Measurements from ENCODE around the gene ODF4.

- TF ChIP-seq CTCF (IDR thresholded peaks at IDR 0.05; ENCODE audit: borderline replicate concordance, extremely low read depth, low read length, poor library complexity, severe bottlenecking) (no peak), EZH2 (IDR thresholded peaks at IDR 0.05; ENCODE audit: borderline replicate concordance, low read depth, low read length, severe bottlenecking) (no peak)
Observed at GRCh38 chr17:8337802-8338752, 1.6 kb upstream of the ODF4 start.

All from DND-41 (cell line).